Prostate gland (tissue), 2 donors: ENCODE data around the gene GABBR2. TPM values are rescaled to one million over a fixed set of nuclear protein-coding genes. Genes with fewer than 3 reads are reported as not detected.

Experiments used
- DNase-seq: peaks from one replicate; pipeline ENCODE4 v3.0.0-alpha.2; 2019; ENCODE audit warnings: low spot score
- H3K27ac ChIP-seq, 2 donors: fragments of 200-600 bp; sonication (generic); 2 replicates each; pipeline ENCODE4 v1.5.1; 2017 to 2019
- H3K27me3 ChIP-seq: fragments of 200-600 bp; sonication (generic); replicated peaks from 2 replicates; pipeline ENCODE4 v1.5.1; 2019; ENCODE audit not compliant: insufficient read depth
- H3K36me3 ChIP-seq, 2 donors: fragments of 200-600 bp; sonication (generic); 1 replicate in 1 of 2; 2 replicates in 1 of 2; pipeline versions ENCODE4 v1.5.1 to v1.8.1; 2017 to 2019
- H3K4me1 ChIP-seq: fragments of 200-600 bp; sonication (generic); replicated peaks from 2 replicates; pipeline ENCODE4 v1.5.1; 2019
- H3K4me3 ChIP-seq, 2 donors: fragments of 200-600 bp; sonication (generic); 2 replicates each; pipeline ENCODE4 v1.5.1; 2017 to 2019
- H3K9me3 ChIP-seq: fragments of 200-600 bp; sonication (generic); 2 replicates; pipeline ENCODE4 v1.5.1; 2017
- POLR2A ChIP-seq: fragments of 450-650 bp; IDR thresholded peaks from one replicate; pipeline ENCODE4 v1.6.1; 2016; ENCODE audit warnings: antibody characterized with exemption, mild to moderate bottlenecking
- POLR2AphosphoS5 ChIP-seq: sonication (generic); formaldehyde crosslinking; IDR thresholded peaks from one replicate; pipeline ENCODE4 v1.6.1; 2017; ENCODE audit warnings: antibody characterized with exemption
- WGBS: methylation state at CpG from one replicate; pipeline ENCODE4 v1.1.5; 2018; 5-methylcytosine and 5-hydroxymethylcytosine counted together
- intact Hi-C: fragments of 100-400 bp; cut with DNase I; formaldehyde crosslinking; loops from one replicate; pipeline ENCODE4 v1.14.2; 2022
- total RNA-seq, 2 donors: library from RNA; depleted of rRNA; stranded (reverse); fragments of >200 nt; gene quantifications; one replicate each; pipeline ENCODE4 v1.1.0, GENCODE V29; 2016
- TF ChIP-seq, protein P1 (sequence below), 4 experiments: fragments of 200-600 bp in 2 of 4; fragments of 450-650 bp in 2 of 4; sonication (generic) in 2 of 4; IDR thresholded peaks; 1 replicate in 3 of 4; 2 replicates in 1 of 4; pipeline ENCODE4 v1.5.1; 2016 to 2019; ENCODE audit warnings: antibody characterized with exemption in 4 of 4, mild to moderate bottlenecking in 2 of 4, moderate library complexity in 2 of 4

GABBR2 gene
- total RNA-seq, 2 donors from 2014 or later: 0.97 TPM; not detected in 1

DNA sequence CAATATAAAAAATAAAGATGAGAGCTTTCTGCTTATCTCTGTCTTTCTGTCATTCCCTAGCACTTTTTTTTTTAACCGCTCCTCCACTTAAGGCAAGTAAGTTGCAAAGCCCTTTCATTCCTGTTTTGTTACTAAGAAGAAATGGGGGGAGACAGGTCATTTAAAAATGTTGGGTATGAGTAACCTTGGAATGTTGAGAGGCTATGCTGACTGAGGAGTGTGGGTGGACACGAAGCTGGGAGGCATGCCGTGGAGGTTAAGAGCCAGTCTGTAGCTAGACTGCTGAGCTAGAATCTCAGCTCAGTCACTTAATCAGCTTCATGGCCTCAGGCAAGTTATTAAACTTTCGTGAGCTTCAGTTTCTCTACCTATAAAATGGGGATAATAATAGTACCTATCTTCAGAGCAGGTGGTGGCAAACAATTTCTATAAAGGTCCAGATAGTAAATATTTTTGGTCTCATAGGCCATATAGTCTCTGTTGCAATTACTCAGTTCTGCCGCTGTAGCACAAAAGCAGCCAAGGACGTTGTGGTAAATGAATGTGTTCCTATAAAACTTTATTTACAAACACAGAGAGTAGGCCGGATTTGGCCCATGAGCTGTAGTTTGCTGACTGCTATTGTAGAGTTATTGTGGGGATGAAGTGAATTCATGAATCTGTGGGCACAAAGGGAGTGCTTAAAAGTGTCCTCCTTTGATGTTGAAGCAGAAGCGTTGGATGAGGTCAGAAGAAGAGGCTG lies 220.0 kb downstream of the GABBR2 start:
- intact Hi-C loops: no loop called here
- TF ChIP-seq, protein P1, sequence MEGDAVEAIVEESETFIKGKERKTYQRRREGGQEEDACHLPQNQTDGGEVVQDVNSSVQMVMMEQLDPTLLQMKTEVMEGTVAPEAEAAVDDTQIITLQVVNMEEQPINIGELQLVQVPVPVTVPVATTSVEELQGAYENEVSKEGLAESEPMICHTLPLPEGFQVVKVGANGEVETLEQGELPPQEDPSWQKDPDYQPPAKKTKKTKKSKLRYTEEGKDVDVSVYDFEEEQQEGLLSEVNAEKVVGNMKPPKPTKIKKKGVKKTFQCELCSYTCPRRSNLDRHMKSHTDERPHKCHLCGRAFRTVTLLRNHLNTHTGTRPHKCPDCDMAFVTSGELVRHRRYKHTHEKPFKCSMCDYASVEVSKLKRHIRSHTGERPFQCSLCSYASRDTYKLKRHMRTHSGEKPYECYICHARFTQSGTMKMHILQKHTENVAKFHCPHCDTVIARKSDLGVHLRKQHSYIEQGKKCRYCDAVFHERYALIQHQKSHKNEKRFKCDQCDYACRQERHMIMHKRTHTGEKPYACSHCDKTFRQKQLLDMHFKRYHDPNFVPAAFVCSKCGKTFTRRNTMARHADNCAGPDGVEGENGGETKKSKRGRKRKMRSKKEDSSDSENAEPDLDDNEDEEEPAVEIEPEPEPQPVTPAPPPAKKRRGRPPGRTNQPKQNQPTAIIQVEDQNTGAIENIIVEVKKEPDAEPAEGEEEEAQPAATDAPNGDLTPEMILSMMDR (IDR thresholded peaks at IDR 0.05): no peak
- TF ChIP-seq POLR2AphosphoS5: no peak
- no peak for TF ChIP-seq POLR2A
- DNase-seq: no peak
- H3K36me3 ChIP-seq: no peaks in the 10 kb centered on the region
- no peak overlapping the region for H3K27ac ChIP-seq
- WGBS: 65% methylated on average over 8 of the region's 8 CpGs
- H3K9me3 ChIP-seq: no peaks in the 10 kb centered on the region
- no peak overlapping the region for H3K4me3 ChIP-seq
- no peaks in the 10 kb centered on the region for H3K27me3 ChIP-seq
- no peaks in the 10 kb centered on the region for H3K4me1 ChIP-seq

DNA sequence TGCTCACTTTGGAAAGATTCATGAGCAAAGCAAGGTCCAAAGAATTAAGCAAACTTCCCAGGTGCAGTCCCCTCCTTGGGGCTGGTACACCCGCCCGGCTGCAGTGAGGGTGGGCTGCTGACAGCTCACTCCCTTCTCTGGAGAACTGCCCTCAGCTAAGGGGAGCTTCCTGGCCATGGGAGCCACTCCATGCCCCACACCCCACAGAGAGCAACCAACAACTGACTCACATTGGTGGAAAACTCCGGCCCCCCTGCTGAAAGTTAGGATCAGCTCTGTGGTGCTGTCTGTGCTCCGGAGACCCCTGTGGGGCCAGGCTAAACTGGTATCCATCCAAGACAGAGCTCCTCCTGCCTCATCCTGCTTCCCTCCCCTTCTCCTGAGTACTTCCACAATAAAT lies 223.0 kb downstream of the GABBR2 start:
- TF ChIP-seq POLR2A: no peak
- H3K4me1 ChIP-seq: no peaks in the 10 kb centered on the region
- H3K27me3 ChIP-seq: no peaks in the 10 kb centered on the region
- H3K36me3 ChIP-seq: no peaks in the 10 kb centered on the region
- no peak for DNase-seq
- H3K4me3 ChIP-seq: no peak overlapping the region
- H3K9me3 ChIP-seq: no peaks in the 10 kb centered on the region
- 59% methylated on average over 4 of the region's 4 CpGs for WGBS
- intact Hi-C loops: no loop called here
- no peak overlapping the region for H3K27ac ChIP-seq

DNA sequence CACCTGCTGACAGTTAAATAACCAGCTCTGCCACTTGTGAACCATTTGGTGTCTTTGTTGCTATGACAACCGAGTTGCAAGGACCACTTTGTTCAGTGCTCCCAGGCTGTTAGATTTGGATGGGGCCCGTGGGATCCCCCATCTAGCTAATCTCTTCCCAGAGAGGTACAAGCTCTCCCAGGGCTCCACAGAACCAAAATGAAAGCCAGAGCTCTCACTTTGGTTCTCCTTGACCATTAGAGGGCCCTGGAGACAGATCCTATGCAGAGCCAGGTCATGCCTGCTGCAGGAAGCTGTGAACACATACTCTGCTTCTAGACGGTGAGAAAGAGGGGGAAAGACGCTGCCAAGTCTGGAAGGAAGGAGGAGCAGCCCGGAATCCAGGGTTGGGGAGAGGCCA lies 224.6 kb downstream of the GABBR2 start:
- DNase-seq: no peak
- intact Hi-C loops: no loop called here
- WGBS: 38% methylated on average over 5 of the region's 5 CpGs
- no peaks in the 10 kb centered on the region for H3K9me3 ChIP-seq
- H3K36me3 ChIP-seq: no peaks in the 10 kb centered on the region
- no peaks in the 10 kb centered on the region for H3K27me3 ChIP-seq
- no peak overlapping the region for H3K27ac ChIP-seq
- H3K4me3 ChIP-seq: no peak overlapping the region
- TF ChIP-seq POLR2AphosphoS5 (no peak), POLR2A (no peak)
- TF ChIP-seq, protein P1 (IDR thresholded peaks at IDR 0.05): no peak
- H3K4me1 ChIP-seq: no peaks in the 10 kb centered on the region

DNA sequence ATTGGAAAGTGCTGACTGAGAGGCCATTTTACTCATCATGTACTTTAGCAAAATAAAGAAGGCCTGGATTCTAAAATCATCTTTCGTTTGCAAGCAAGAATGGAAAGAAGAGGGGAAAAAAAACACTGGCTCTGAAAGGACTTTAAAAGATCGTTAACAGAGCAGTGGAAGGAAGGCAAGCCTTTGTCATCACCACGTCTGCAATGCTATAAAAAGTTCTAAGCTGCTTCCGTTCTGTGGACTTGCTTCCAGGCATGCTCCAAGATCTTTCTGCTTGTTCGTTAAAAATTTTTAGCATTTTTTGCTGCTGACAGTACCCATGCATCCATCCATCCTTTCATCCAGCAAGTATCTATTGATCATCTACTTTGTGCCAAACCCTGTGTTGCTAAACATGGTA lies 226.5 kb downstream of the GABBR2 start:
- WGBS: 37% methylated on average over 5 of the region's 5 CpGs
- Histone ChIP-seq H3K4me1 (no peaks in the 10 kb centered on the region), H3K4me3 (no peak overlapping the region), H3K9me3 (no peaks in the 10 kb centered on the region), H3K27ac (no peak overlapping the region), H3K27me3 (no peaks in the 10 kb centered on the region), H3K36me3 (no peaks in the 10 kb centered on the region)
- intact Hi-C loops: no loop called here
- TF ChIP-seq POLR2AphosphoS5 (no peak), POLR2A (no peak)
- DNase-seq: no peak

DNA sequence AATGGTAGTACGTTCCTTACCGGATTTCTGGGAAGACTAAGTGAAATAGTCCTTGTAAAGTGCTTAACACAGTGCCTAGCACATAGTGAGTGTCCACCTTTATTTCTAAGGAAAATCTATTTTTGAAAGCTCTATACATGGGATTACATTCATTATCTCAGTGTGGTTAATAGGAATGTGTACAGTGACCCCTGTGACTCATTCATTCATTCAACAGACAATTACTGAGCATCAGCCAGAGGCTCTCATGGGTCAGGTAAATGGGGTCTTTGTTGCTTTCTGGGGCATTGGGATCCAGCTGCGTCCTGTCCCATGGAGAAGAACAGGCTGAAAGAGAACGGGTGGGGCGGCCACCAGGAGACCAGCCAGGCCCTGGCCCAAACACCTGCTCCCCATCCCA lies 227.1 kb downstream of the GABBR2 start:
- Histone ChIP-seq H3K4me1 (no peaks in the 10 kb centered on the region), H3K27me3 (no peaks in the 10 kb centered on the region), H3K27ac (no peak overlapping the region), H3K4me3 (no peak overlapping the region), H3K36me3 (no peaks in the 10 kb centered on the region), H3K9me3 (no peaks in the 10 kb centered on the region)
- DNase-seq: no peak
- intact Hi-C loops: no loop called here
- TF ChIP-seq POLR2AphosphoS5 (no peak), POLR2A (no peak)
- TF ChIP-seq, protein P1 (IDR thresholded peaks at IDR 0.05): no peak
- WGBS: 70% methylated on average over 5 of the region's 5 CpGs
